SK-N-SH treated with all-trans-retinoic acid at 6 μM for 48 hours (cell line): Measurements from ENCODE around the gene RYR1.

ENCODE experiments used
- BACH2 ChIP-seq: fragments of 250-450 bp; sonication (Bioruptor Pico); IDR thresholded peaks from 2 replicates; pipeline ENCODE4 v1.9.0; 2021; ENCODE audit warnings: mild to moderate bottlenecking, borderline replicate concordance
- CREB5 ChIP-seq: fragments of 250-450 bp; sonication (Bioruptor Pico); IDR thresholded peaks from 2 replicates; pipeline ENCODE4 v1.5.1; 2020; ENCODE audit warnings: low read depth, mild to moderate bottlenecking, moderate library complexity
- ZNF70 ChIP-seq: fragments of 450-650 bp; formaldehyde crosslinking; IDR thresholded peaks from 2 replicates; pipeline ENCODE4 v1.5.0; 2020; ENCODE audit warnings: mild to moderate bottlenecking, moderate library complexity

GRCh38 chr19:38405276-38405675, 28.2 kb upstream of the RYR1 start:
- no peak for TF ChIP-seq CREB5 (CRISPR knock-in tag)
- TF ChIP-seq BACH2: no peak
- TF ChIP-seq ZNF70: no peak
